Measurements from ENCODE around the gene SEMA3F.

SEMA3F gene

GRCh38 chr3:50125541-50126286 is 29.4 kb upstream of the SEMA3F start:
- Mint-ChIP-seq H3K27ac (no peak overlapping the region), H3K9me3 (no peaks in the 10 kb centered on the region), H3K36me3 (peaks cover 41% of the 10 kb centered on the region), H3K4me1 (peaks cover 9% of the 10 kb centered on the region), H3K4me3 (no peak overlapping the region)
- ATAC-seq (no peak), DNase-seq (ENCODE audit: low spot score in 2 of 2) (no peak)

- no peak for ATAC-seq
- H3K36me3 Mint-ChIP-seq, result peaks cover 33% of the 10 kb centered on the region
- peaks cover 9% of the 10 kb centered on the region for H3K4me1 Mint-ChIP-seq
- DNase-seq (ENCODE audit: low spot score in 2 of 2), result no peak
- no peak overlapping the region for H3K4me3 Mint-ChIP-seq
- H3K27ac Mint-ChIP-seq, result no peak overlapping the region
- H3K9me3 Mint-ChIP-seq, result no peaks in the 10 kb centered on the region
Observed at GRCh38 chr3:50126287-50127211, 28.6 kb upstream of the SEMA3F start.

GRCh38 chr3:50127251-50127691 is 27.9 kb upstream of the SEMA3F start:
- H3K4me1 Mint-ChIP-seq, result peaks cover 5% of the 10 kb centered on the region
- H3K36me3 Mint-ChIP-seq, result peaks cover 27% of the 10 kb centered on the region
- H3K27ac Mint-ChIP-seq, result no peak overlapping the region
- no peak for DNase-seq (ENCODE audit: low spot score in 2 of 2)
- no peaks in the 10 kb centered on the region for H3K9me3 Mint-ChIP-seq
- no peak for ATAC-seq
- H3K4me3 Mint-ChIP-seq, result no peak overlapping the region

GRCh38 chr3:50128001-50128400 is 27.1 kb upstream of the SEMA3F start:
- no peak overlapping the region for H3K4me3 Mint-ChIP-seq
- no peaks in the 10 kb centered on the region for H3K4me1 Mint-ChIP-seq
- no peak for ATAC-seq
- no peak for DNase-seq (ENCODE audit: low spot score in 2 of 2)
- H3K27ac Mint-ChIP-seq, result no peak overlapping the region
- H3K9me3 Mint-ChIP-seq, result no peaks in the 10 kb centered on the region
- peaks cover 20% of the 10 kb centered on the region for H3K36me3 Mint-ChIP-seq

GRCh38 chr3:50130436-50130835 is 24.7 kb upstream of the SEMA3F start:
- DNase-seq (ENCODE audit: low spot score in 2 of 2), result no peak

GRCh38 chr3:50132421-50133282 is 22.5 kb upstream of the SEMA3F start:
- no peaks in the 10 kb centered on the region for H3K4me1 Mint-ChIP-seq
- no peak for ATAC-seq
- H3K36me3 Mint-ChIP-seq, result no peaks in the 10 kb centered on the region
- no peaks in the 10 kb centered on the region for H3K9me3 Mint-ChIP-seq
- no peak overlapping the region for H3K27ac Mint-ChIP-seq
- DNase-seq (ENCODE audit: low spot score in 2 of 2), result no peak
- H3K4me3 Mint-ChIP-seq, result no peak overlapping the region

More at GRCh38 chr3:50130436-50130835, 24.7 kb upstream of the SEMA3F start:
- Mint-ChIP-seq H3K4me3 (no peak overlapping the region), H3K27ac (no peak overlapping the region), H3K36me3 (no peaks in the 10 kb centered on the region), H3K9me3 (no peaks in the 10 kb centered on the region), H3K4me1 (no peaks in the 10 kb centered on the region)
- no peak for ATAC-seq

GRCh38 chr3:50133283-50133615 is 21.9 kb upstream of the SEMA3F start:
- H3K9me3 Mint-ChIP-seq, result no peaks in the 10 kb centered on the region
- DNase-seq (ENCODE audit: low spot score in 2 of 2) (no peak), ATAC-seq (no peak)
- peaks cover 2% of the 10 kb centered on the region for H3K4me1 Mint-ChIP-seq
- no peaks in the 10 kb centered on the region for H3K36me3 Mint-ChIP-seq
- H3K27ac Mint-ChIP-seq, result no peak overlapping the region
- no peak overlapping the region for H3K4me3 Mint-ChIP-seq

GRCh38 chr3:50134367-50134766 is 20.8 kb upstream of the SEMA3F start:
- no peaks in the 10 kb centered on the region for H3K36me3 Mint-ChIP-seq
- no peak overlapping the region for H3K4me3 Mint-ChIP-seq
- no peaks in the 10 kb centered on the region for H3K9me3 Mint-ChIP-seq
- no peak for ATAC-seq
- H3K27ac Mint-ChIP-seq, result no peak overlapping the region
- peaks cover 10% of the 10 kb centered on the region for H3K4me1 Mint-ChIP-seq
- DNase-seq (ENCODE audit: low spot score in 2 of 2), result no peak

- DNase-seq (ENCODE audit: low spot score in 2 of 2), result no peak
- Mint-ChIP-seq H3K36me3 (no peaks in the 10 kb centered on the region), H3K9me3 (no peaks in the 10 kb centered on the region), H3K4me1 (peaks cover 10% of the 10 kb centered on the region), H3K4me3 (no peak overlapping the region), H3K27ac (no peak overlapping the region)
- no peak for ATAC-seq
Observed at GRCh38 chr3:50135964-50136363, 19.2 kb upstream of the SEMA3F start.

- no peak for DNase-seq (ENCODE audit: low spot score in 2 of 2)
- H3K9me3 Mint-ChIP-seq, result no peaks in the 10 kb centered on the region
- no peak overlapping the region for H3K27ac Mint-ChIP-seq
- H3K4me1 Mint-ChIP-seq, result peaks cover 10% of the 10 kb centered on the region
- no peak for ATAC-seq
- H3K36me3 Mint-ChIP-seq, result no peaks in the 10 kb centered on the region
- no peak overlapping the region for H3K4me3 Mint-ChIP-seq
Observed at GRCh38 chr3:50136714-50137405, 18.3 kb upstream of the SEMA3F start.

GRCh38 chr3:50137531-50137930 is 17.6 kb upstream of the SEMA3F start:
- H3K36me3 Mint-ChIP-seq, result no peaks in the 10 kb centered on the region
- H3K4me3 Mint-ChIP-seq, result no peak overlapping the region
- H3K27ac Mint-ChIP-seq, result peak overlapping the region; percentile 81
- DNase-seq (ENCODE audit: low spot score in 2 of 2) (no peak), ATAC-seq (no peak)
- peaks cover 10% of the 10 kb centered on the region for H3K4me1 Mint-ChIP-seq
- no peaks in the 10 kb centered on the region for H3K9me3 Mint-ChIP-seq

GRCh38 chr3:50138266-50139200 is 16.6 kb upstream of the SEMA3F start:
- ATAC-seq (no peak), DNase-seq (ENCODE audit: low spot score in 2 of 2) (no peak)
- Mint-ChIP-seq H3K36me3 (no peaks in the 10 kb centered on the region), H3K4me1 (peaks cover 10% of the 10 kb centered on the region), H3K4me3 (no peak overlapping the region), H3K9me3 (no peaks in the 10 kb centered on the region), H3K27ac (peak overlapping the region; percentile 81)

GRCh38 chr3:50139308-50139707 is 15.8 kb upstream of the SEMA3F start:
- Mint-ChIP-seq H3K9me3 (no peaks in the 10 kb centered on the region), H3K4me1 (peaks cover 10% of the 10 kb centered on the region), H3K4me3 (no peak overlapping the region), H3K36me3 (no peaks in the 10 kb centered on the region), H3K27ac (peak overlapping the region; percentile 81)
- DNase-seq (ENCODE audit: low spot score in 2 of 2) (no peak), ATAC-seq (no peak)
